SK-N-SH (cell line): Measurements from ENCODE around the gene AP1M1.

ENCODE experiments used
- CHD2 ChIP-seq: fragments of 150-350 bp; IDR thresholded peaks from 2 replicates; pipeline ENCODE4 v1.6.1; 2018; ENCODE audit warnings: low read length; ENCODE audit not compliant: partially characterized antibody
- EP300 ChIP-seq, 2 experiments: IDR thresholded peaks; 2 replicates each; pipeline versions ENCODE4 v1.4.0 to v1.6.1; 2012; ENCODE audit warnings: borderline replicate concordance in 1 of 2, low read depth in 1 of 2, low read length in 1 of 2
- EZH2phosphoT487 ChIP-seq: fragments of 200-600 bp; sonication (generic); IDR thresholded peaks from 2 replicates; pipeline ENCODE4 v1.6.1; 2017; ENCODE audit warnings: low read depth, mixed run types, mild to moderate bottlenecking, antibody characterized with exemption, moderate library complexity, borderline replicate concordance
- GATA2 ChIP-seq: sonication (generic); formaldehyde crosslinking; IDR thresholded peaks from 2 replicates; pipeline ENCODE4 v1.5.0; 2020; ENCODE audit warnings: mild to moderate bottlenecking, missing genetic modification reagents
- POLR2AphosphoS5 ChIP-seq: IDR thresholded peaks from 2 replicates; pipeline ENCODE4 v1.6.1; 2012; ENCODE audit warnings: low read depth, low read length
- SMC3 ChIP-seq: IDR thresholded peaks from 2 replicates; pipeline ENCODE4 v1.6.1; 2012; ENCODE audit warnings: low read depth, low read length, improper control_type of control experiment
- TCF12 ChIP-seq: IDR thresholded peaks from 2 replicates; pipeline ENCODE4 v1.4.0; 2012
- USF1 ChIP-seq: IDR thresholded peaks from 2 replicates; pipeline ENCODE4 v1.4.0; 2012; ENCODE audit warnings: low read depth, borderline replicate concordance
- TF ChIP-seq, protein P1 (sequence below): fragments of 200-600 bp; sonication (generic); IDR thresholded peaks from 2 replicates; pipeline ENCODE4 v1.6.1; 2017; ENCODE audit warnings: antibody characterized with exemption, mild to moderate bottlenecking, moderate library complexity
- TF ChIP-seq, protein P2 (sequence below): IDR thresholded peaks from 2 replicates; pipeline ENCODE4; 2012

GRCh38 chr19:16191216-16191908 is 6.3 kb upstream of the AP1M1 start:
- TF ChIP-seq, protein P1, sequence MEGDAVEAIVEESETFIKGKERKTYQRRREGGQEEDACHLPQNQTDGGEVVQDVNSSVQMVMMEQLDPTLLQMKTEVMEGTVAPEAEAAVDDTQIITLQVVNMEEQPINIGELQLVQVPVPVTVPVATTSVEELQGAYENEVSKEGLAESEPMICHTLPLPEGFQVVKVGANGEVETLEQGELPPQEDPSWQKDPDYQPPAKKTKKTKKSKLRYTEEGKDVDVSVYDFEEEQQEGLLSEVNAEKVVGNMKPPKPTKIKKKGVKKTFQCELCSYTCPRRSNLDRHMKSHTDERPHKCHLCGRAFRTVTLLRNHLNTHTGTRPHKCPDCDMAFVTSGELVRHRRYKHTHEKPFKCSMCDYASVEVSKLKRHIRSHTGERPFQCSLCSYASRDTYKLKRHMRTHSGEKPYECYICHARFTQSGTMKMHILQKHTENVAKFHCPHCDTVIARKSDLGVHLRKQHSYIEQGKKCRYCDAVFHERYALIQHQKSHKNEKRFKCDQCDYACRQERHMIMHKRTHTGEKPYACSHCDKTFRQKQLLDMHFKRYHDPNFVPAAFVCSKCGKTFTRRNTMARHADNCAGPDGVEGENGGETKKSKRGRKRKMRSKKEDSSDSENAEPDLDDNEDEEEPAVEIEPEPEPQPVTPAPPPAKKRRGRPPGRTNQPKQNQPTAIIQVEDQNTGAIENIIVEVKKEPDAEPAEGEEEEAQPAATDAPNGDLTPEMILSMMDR, result no peak
- TF ChIP-seq EZH2phosphoT487 (no peak), POLR2AphosphoS5 (no peak), TCF12 (no peak), EP300 (IDR thresholded peaks at IDR 0.05; ENCODE audit: borderline replicate concordance in 1 of 2, low read depth in 1 of 2, low read length in 1 of 2) (no peak), CHD2 (no peak), SMC3 (no peak), USF1 (no peak), GATA2 (CRISPR knock-in tag) (no peak)
- TF ChIP-seq, protein P2, sequence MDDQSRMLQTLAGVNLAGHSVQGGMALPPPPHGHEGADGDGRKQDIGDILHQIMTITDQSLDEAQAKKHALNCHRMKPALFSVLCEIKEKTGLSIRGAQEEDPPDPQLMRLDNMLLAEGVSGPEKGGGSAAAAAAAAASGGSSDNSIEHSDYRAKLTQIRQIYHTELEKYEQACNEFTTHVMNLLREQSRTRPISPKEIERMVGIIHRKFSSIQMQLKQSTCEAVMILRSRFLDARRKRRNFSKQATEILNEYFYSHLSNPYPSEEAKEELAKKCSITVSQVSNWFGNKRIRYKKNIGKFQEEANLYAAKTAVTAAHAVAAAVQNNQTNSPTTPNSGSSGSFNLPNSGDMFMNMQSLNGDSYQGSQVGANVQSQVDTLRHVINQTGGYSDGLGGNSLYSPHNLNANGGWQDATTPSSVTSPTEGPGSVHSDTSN, result no peak
